H1 (cell line): ENCODE results near the gene TBC1D4. TPM values are rescaled to one million over a fixed set of nuclear protein-coding genes. Genes with fewer than 3 reads are reported as not detected.

Experiments
- CTCF ChIA-PET: fragments of 300-600 bp; sonication (Branson Sonifier 250); formaldehyde crosslinking; loops from one replicate; lab custom pipeline; 2021; ENCODE audit not compliant: partially characterized antibody; lab: Charles Lee
- POLR2A ChIA-PET: fragments of 300-600 bp; sonication (Branson Sonifier 250); formaldehyde crosslinking; loops from one replicate; lab custom pipeline; 2021; ENCODE audit warnings: inconsistent platforms; ENCODE audit not compliant: partially characterized antibody; lab: Charles Lee
- DNase-seq, 2 experiments: peaks; one replicate each; pipeline versions ENCODE4 v3.0.0 to v3.0.0-alpha.2; 2010 to 2022; ENCODE audit warnings: low spot score in 2 of 2, low read depth in 1 of 2, mixed read lengths in 1 of 2
- FAIRE-seq: peaks from 2 replicates; lab custom pipeline; 2011; peaks lifted over from hg19 to GRCh38; lab: Jason Lieb, UNC
- H2AFZ ChIP-seq: 2 replicates; pipeline ENCODE4 v1.8.1; 2012; ENCODE audit warnings: low read length, inconsistent platforms
- H2AK5ac ChIP-seq: 2 replicates; pipeline ENCODE4 v1.6.1; 2013; ENCODE audit warnings: low read depth, low read length
- H2BK120ac ChIP-seq: replicated peaks from 2 replicates; pipeline ENCODE3; 2013; ENCODE audit warnings: low read depth, low read length, inconsistent platforms
- H2BK12ac ChIP-seq: 2 replicates; pipeline ENCODE4 v1.6.1; 2013; ENCODE audit warnings: low read depth, low read length
- H2BK15ac ChIP-seq: 2 replicates; pipeline ENCODE4 v1.6.1; 2013; ENCODE audit warnings: low read length
- H2BK20ac ChIP-seq: 2 replicates; pipeline ENCODE4 v1.6.1; 2013; ENCODE audit warnings: low read length
- H2BK5ac ChIP-seq: 2 replicates; pipeline ENCODE4 v1.6.1; 2013; ENCODE audit warnings: low read depth, low read length
- H3K14ac ChIP-seq: 2 replicates; pipeline ENCODE4 v1.6.1; 2013; ENCODE audit warnings: inconsistent platforms; ENCODE audit not compliant: insufficient read length
- H3K18ac ChIP-seq: 2 replicates; pipeline ENCODE4 v1.6.1; 2013; ENCODE audit warnings: low read length; ENCODE audit errors: extremely low read depth
- H3K23ac ChIP-seq: 2 replicates; pipeline ENCODE4 v1.6.1; 2013; ENCODE audit warnings: inconsistent platforms; ENCODE audit not compliant: insufficient read length
- H3K23me2 ChIP-seq: 2 replicates; pipeline ENCODE4 v1.6.1; 2013; ENCODE audit warnings: low read depth, low read length
- H3K27ac ChIP-seq: 2 replicates; pipeline ENCODE4 v1.6.1; 2011; ENCODE audit warnings: low read depth, low read length, inconsistent platforms
- H3K27me3 ChIP-seq, 4 experiments: replicated peaks in 1 of 4; 1 replicate in 1 of 4; 2 replicates in 3 of 4; pipeline versions ENCODE4 v1.6.1 to v1.8.1; 2011 to 2013; ENCODE audit warnings: low read length in 3 of 4, mild to moderate bottlenecking in 3 of 4, inconsistent platforms in 2 of 4, mixed read lengths in 2 of 4, moderate library complexity in 1 of 4; ENCODE audit not compliant: control insufficient read depth in 3 of 4, insufficient read depth in 3 of 4; ENCODE audit errors: extremely low read depth in 1 of 4
- H3K36me3 ChIP-seq, 4 experiments: 2 replicates each; pipeline versions ENCODE4 v1.6.1 to v1.8.1; 2011 to 2013; ENCODE audit warnings: mild to moderate bottlenecking in 4 of 4, low read length in 3 of 4, moderate library complexity in 2 of 4, control low read depth in 1 of 4, inconsistent platforms in 1 of 4; ENCODE audit not compliant: insufficient read depth in 4 of 4, control insufficient read depth in 2 of 4
- H3K4ac ChIP-seq: replicated peaks from 2 replicates; pipeline ENCODE3; 2013; ENCODE audit warnings: low read length, low read depth, mixed read lengths, inconsistent platforms; ENCODE audit not compliant: insufficient read length
- H3K4me1 ChIP-seq, 4 experiments: replicated peaks in 1 of 4; 1 replicate in 1 of 4; 2 replicates in 3 of 4; pipeline versions ENCODE4 v1.6.1 to v1.8.1; 2011 to 2013; ENCODE audit warnings: low read length in 3 of 4, inconsistent platforms in 2 of 4, mixed read lengths in 1 of 4; ENCODE audit not compliant: insufficient read depth in 4 of 4, control insufficient read depth in 3 of 4
- H3K4me2 ChIP-seq, 2 experiments: 2 replicates each; pipeline versions ENCODE4 v1.6.1 to v1.8.1; 2011 to 2013; ENCODE audit warnings: low read depth in 2 of 2, low read length in 2 of 2, control low read depth in 1 of 2, inconsistent platforms in 1 of 2, mild to moderate bottlenecking in 1 of 2; ENCODE audit not compliant: insufficient read depth in 1 of 2
- H3K4me3 ChIP-seq, 4 experiments: fragments of 200-600, 300-600 bp in 1 of 4; sonication (generic), shearing (Covaris generic), sonication (Bioruptor Twin) in 1 of 4; 2 replicates each; pipeline versions ENCODE4 v1.5.1 to v1.8.1; 2011 to 2016; ENCODE audit warnings: low read length in 4 of 4, low read depth in 3 of 4, control low read depth in 2 of 4, inconsistent platforms in 2 of 4, mild to moderate bottlenecking in 2 of 4, mixed read lengths in 1 of 4, moderate library complexity in 1 of 4; ENCODE audit not compliant: insufficient read depth in 2 of 4; ENCODE audit errors: extremely low read depth in 1 of 4
- H3K56ac ChIP-seq: replicated peaks from 2 replicates; pipeline ENCODE3; 2013; ENCODE audit warnings: low read depth, mild to moderate bottlenecking, mixed read lengths, low read length, inconsistent platforms; ENCODE audit not compliant: insufficient read length
- H3K79me1 ChIP-seq: 2 replicates; pipeline ENCODE4 v1.6.1; 2013; ENCODE audit warnings: low read depth, low read length, control low read depth
- H3K79me2 ChIP-seq, 2 experiments: 2 replicates each; pipeline versions ENCODE4 v1.6.1 to v1.8.1; 2012 to 2013; ENCODE audit warnings: low read length in 2 of 2, mild to moderate bottlenecking in 2 of 2, inconsistent platforms in 1 of 2; ENCODE audit not compliant: insufficient read depth in 2 of 2, control insufficient read depth in 1 of 2
- H3K9ac ChIP-seq, 4 experiments: replicated peaks in 1 of 4; 1 replicate in 1 of 4; 2 replicates in 3 of 4; pipeline versions ENCODE4 v1.6.1 to v1.8.1; 2011 to 2013; ENCODE audit warnings: low read depth in 3 of 4, low read length in 3 of 4, control low read depth in 2 of 4, mild to moderate bottlenecking in 2 of 4, moderate library complexity in 2 of 4, inconsistent platforms in 1 of 4; ENCODE audit errors: extremely low read depth in 1 of 4
- H3K9me3 ChIP-seq, 2 experiments: 2 replicates each; pipeline versions ENCODE4 v1.6.1 to v1.8.1; 2012 to 2013; ENCODE audit warnings: mild to moderate bottlenecking in 2 of 2, moderate library complexity in 2 of 2, control low read depth in 1 of 2, inconsistent platforms in 1 of 2, low read depth in 1 of 2, low read length in 1 of 2, mixed read lengths in 1 of 2; ENCODE audit not compliant: insufficient read depth in 2 of 2
- H4K20me1 ChIP-seq, 2 experiments: replicated peaks in 1 of 2; 2 replicates each; pipeline versions ENCODE3 to v1.8.1; 2011 to 2013; ENCODE audit warnings: inconsistent platforms in 2 of 2, low read length in 2 of 2, mild to moderate bottlenecking in 1 of 2; ENCODE audit not compliant: insufficient read depth in 2 of 2, control insufficient read depth in 1 of 2
- H4K5ac ChIP-seq: 2 replicates; pipeline ENCODE4 v1.6.1; 2013; ENCODE audit warnings: low read length, low read depth, mixed read lengths, inconsistent platforms; ENCODE audit not compliant: insufficient read length
- H4K8ac ChIP-seq: 2 replicates; pipeline ENCODE4 v1.8.0; 2013; ENCODE audit warnings: mild to moderate bottlenecking, moderate library complexity, low read length, inconsistent platforms; ENCODE audit not compliant: insufficient read depth; ENCODE audit errors: extremely low read depth
- H4K91ac ChIP-seq: replicated peaks from 2 replicates; pipeline ENCODE3; 2013; ENCODE audit warnings: low read length, mixed read lengths, inconsistent platforms; ENCODE audit not compliant: insufficient read length
- GABPA ChIP-seq: IDR thresholded peaks from 2 replicates; pipeline ENCODE4 v1.6.1; 2011; ENCODE audit warnings: mild to moderate bottlenecking, low read length, moderate library complexity, borderline replicate concordance; ENCODE audit not compliant: insufficient read depth
- JUN ChIP-seq: IDR thresholded peaks from 2 replicates; pipeline ENCODE4 v1.6.1; 2011; ENCODE audit warnings: low read depth, mild to moderate bottlenecking, improper control_type of control experiment, low read length
- JUND ChIP-seq: IDR thresholded peaks from 2 replicates; pipeline ENCODE4 v1.6.1; 2011; ENCODE audit warnings: mild to moderate bottlenecking, improper control_type of control experiment, low read length
- KDM1A ChIP-seq: fragments of 200-600, 300-600 bp; sonication (generic); IDR thresholded peaks from 2 replicates; pipeline ENCODE4 v1.7.1; 2016; ENCODE audit warnings: mild to moderate bottlenecking, low read length, borderline replicate concordance
- KDM5A ChIP-seq: fragments of 200-600 bp; IDR thresholded peaks from 2 replicates; pipeline ENCODE4 v1.7.1; 2012; ENCODE audit warnings: mild to moderate bottlenecking, low read length, inconsistent platforms, mixed read lengths
- MAFK ChIP-seq: IDR thresholded peaks from 2 replicates; pipeline ENCODE4 v1.6.1; 2012; ENCODE audit warnings: low read depth, mild to moderate bottlenecking, improper control_type of control experiment, low read length
- NRF1 ChIP-seq: IDR thresholded peaks from 2 replicates; pipeline ENCODE4 v1.6.1; 2011; ENCODE audit warnings: mild to moderate bottlenecking, low read depth, low read length, improper control_type of control experiment
- POLR2A ChIP-seq, 2 experiments: IDR thresholded peaks; 1 replicate in 1 of 2; 2 replicates in 1 of 2; pipeline ENCODE4 v1.6.1; 2011; ENCODE audit warnings: low read depth in 2 of 2, low read length in 2 of 2, mild to moderate bottlenecking in 2 of 2; ENCODE audit errors: control extremely low read depth in 1 of 2
- POLR2AphosphoS5 ChIP-seq: IDR thresholded peaks from 2 replicates; pipeline ENCODE4 v1.6.1; 2011; ENCODE audit warnings: low read depth, low read length
- SIX5 ChIP-seq: IDR thresholded peaks from 2 replicates; pipeline ENCODE4 v1.6.1; 2011; ENCODE audit warnings: mild to moderate bottlenecking, low read depth, low read length
- TAF1 ChIP-seq: IDR thresholded peaks from 2 replicates; pipeline ENCODE4 v1.6.1; 2011; ENCODE audit warnings: mild to moderate bottlenecking, low read depth, low read length
- TEAD4 ChIP-seq: IDR thresholded peaks from 2 replicates; pipeline ENCODE4 v1.6.1; 2012; ENCODE audit warnings: low read depth, low read length, inconsistent platforms, mixed read lengths
- WGBS, 2 experiments: shearing (Covaris generic) in 1 of 2; methylation state at CpG; one replicate each; pipeline versions ENCODE4 v1.1.6 to v1.1.7; 2013 to 2015; ENCODE audit warnings: low lambda C conversion rate in 2 of 2, mixed read lengths in 2 of 2, inconsistent platforms in 1 of 2, low coverage in 1 of 2, missing lambda C conversion rate in 1 of 2; ENCODE audit not compliant: insufficient replicate concordance in 2 of 2, insufficient coverage in 1 of 2, insufficient read length in 1 of 2; ENCODE audit errors: extremely low coverage in 1 of 2, missing lambda C conversion rate in 1 of 2; 5-methylcytosine and 5-hydroxymethylcytosine counted together
- polyA plus RNA-seq, 7 experiments: library from polyadenylated mRNA; depleted of rRNA in 3 of 7; stranded (reverse) in 5 of 7; unstranded in 2 of 7; fragments of >200 nt in 5 of 7; fragments of 200-250 nt in 2 of 7; gene quantifications; 1 replicate in 5 of 7; 2 replicates in 1 of 7; 4 replicates in 1 of 7; pipeline versions ENCODE4 v1.2.1 to v1.2.3, GENCODE V29; 2011 to 2013; ENCODE audit warnings: missing spikeins in 2 of 7, mixed read lengths in 2 of 7
- total RNA-seq: library from RNA; stranded (reverse); fragmentation: NEBNext Ultra II Directional; extraction: Animal tissue kit (Norgen Biotek cat#: 25700); gene quantifications from 2 replicates; pipeline ENCODE4 v1.2.1, GENCODE V29; 2021

TBC1D4 gene
- total and polyA plus RNA-seq, 2 of the 8 experiments (the other 6 are each of a cell fraction or from before 2014, with no cell fraction given) = 16.7 to 39.0 TPM

- Histone ChIP-seq H3K27me3 (no peaks in the 10 kb centered on the region), H3K56ac (no peak overlapping the region), H3K9me3 (no peaks in the 10 kb centered on the region), H2AK5ac (no peak overlapping the region), H3K4me3 (no peak overlapping the region), H3K9ac (no peak overlapping the region), H4K5ac (no peak overlapping the region), H3K36me3 (peaks cover 0 to 2% (median 0%) of the 10 kb centered on the region in 4 experiments; a peak in 2 of 8 replicates), H3K4me1 (peaks cover 0 to 8% (median 0%) of the 10 kb centered on the region in 4 experiments; a peak in 1 of 7 replicates), H3K4me2 (no peak overlapping the region), H4K8ac (no peak overlapping the region), H2AFZ (no peak overlapping the region), H2BK20ac (no peak overlapping the region), H4K91ac (no peak overlapping the region), H2BK12ac (no peak overlapping the region), H3K23ac (no peak overlapping the region), H2BK5ac (no peak overlapping the region), H3K27ac (no peak overlapping the region), H3K23me2 (no peaks in the 10 kb centered on the region), H3K79me1 (no peaks in the 10 kb centered on the region), H3K18ac (no peak overlapping the region), H3K4ac (no peak overlapping the region), H3K79me2 (0 out of 4 replicates have a peak, but pooled peaks cover 0 to under 1% of the 10 kb centered on the region in 2 experiments), H4K20me1 (no peaks in the 10 kb centered on the region), H2BK120ac (no peak overlapping the region), H3K14ac (no peak overlapping the region), H2BK15ac (no peak overlapping the region)
- POLR2A ChIA-PET = no interaction called here
- CTCF ChIA-PET = interaction anchor here (1.2 to 2.8 kb wide), 3 partner anchors 11 to 75 kb away, joined by 3 to 35 read pairs (median 3); no protein-coding TSS in a partner anchor
- TF ChIP-seq TAF1 = no peak
- peak; percentile 55; the same call in 1 of the 2 replicates for TF ChIP-seq MAFK
- TF ChIP-seq JUND = peak; percentile 55; the same call in 1 of the 2 replicates
- no peak for TF ChIP-seq SIX5
- no peak for TF ChIP-seq JUN
- no peak for TF ChIP-seq KDM5A
- no peak for TF ChIP-seq POLR2AphosphoS5
- no peak for TF ChIP-seq POLR2A (IDR thresholded peaks at IDR 0.05; ENCODE audit: control extremely low read depth in 1 of 2, low read depth in 2 of 2, low read length in 2 of 2)
- TF ChIP-seq NRF1 = no peak
- TF ChIP-seq GABPA = no peak
- TF ChIP-seq TEAD4 = peak; percentile 90
- TF ChIP-seq KDM1A = no peak
- DNase-seq (peak in 1 of 2 experiments; percentile 19), FAIRE-seq (no peak)
- WGBS, 2 experiments = 85% methylated on average over 2 of the region's 2 CpGs; no CpG with 5 or more reads in 1 of the 2 experiments
These were observed 122.7 kb downstream of the TBC1D4 start for GRCh38 chr13:75359266-75359665.
